RWPE2 (cell line): ENCODE results near the gene FRAS1.
A peak's percentile ranks its signal among the peaks of the same experiment; 100 is the strongest.

Experiments
- ATAC-seq: fragments of 200-7000 bp; cut with Tn5 transposase; 3 replicates; pipeline ENCODE4 v1.9.1; 2021; ENCODE audit warnings: low read depth
- DNase-seq: peaks from one replicate; pipeline ENCODE4 v3.0.0-alpha.2; 2020; ENCODE audit warnings: low spot score
- H3K27ac ChIP-seq: fragments of 450-650 bp; 2 replicates; pipeline ENCODE4 v1.5.1; 2017; ENCODE audit warnings: mild to moderate bottlenecking; ENCODE audit not compliant: poor library complexity, severe bottlenecking
- H3K27me3 ChIP-seq: fragments of 250-450 bp; sonication (Bioruptor Pico); 2 replicates; pipeline ENCODE4 v1.5.1; 2021; ENCODE audit warnings: mild to moderate bottlenecking, moderate library complexity; ENCODE audit not compliant: insufficient read depth, poor library complexity, severe bottlenecking
- H3K36me3 ChIP-seq: fragments of 250-450 bp; sonication (Bioruptor Pico); 2 replicates; pipeline ENCODE4 v1.5.1; 2020; ENCODE audit warnings: low read depth, mild to moderate bottlenecking, moderate library complexity
- H3K4me1 ChIP-seq: fragments of 250-450 bp; sonication (Bioruptor Pico); 2 replicates; pipeline ENCODE4 v1.5.1; 2021; ENCODE audit warnings: mild to moderate bottlenecking, moderate library complexity; ENCODE audit not compliant: insufficient read depth, poor library complexity, severe bottlenecking
- H3K4me3 ChIP-seq: fragments of 250-450 bp; sonication (Bioruptor Pico); 2 replicates; pipeline ENCODE4 v1.5.1; 2021; ENCODE audit warnings: mild to moderate bottlenecking, moderate library complexity; ENCODE audit not compliant: severe bottlenecking
- H3K9me3 ChIP-seq: fragments of 250-450 bp; sonication (Bioruptor Pico); 2 replicates; pipeline ENCODE4 v1.5.1; 2021; ENCODE audit warnings: mild to moderate bottlenecking, moderate library complexity; ENCODE audit not compliant: severe bottlenecking
- TF ChIP-seq, protein P1 (sequence below): fragments of 450-650 bp; IDR thresholded peaks from one replicate; pipeline ENCODE4 v1.5.1; 2017; ENCODE audit warnings: mild to moderate bottlenecking, moderate library complexity; ENCODE audit not compliant: poor library complexity, severe bottlenecking

The FRAS1 gene

DNA sequence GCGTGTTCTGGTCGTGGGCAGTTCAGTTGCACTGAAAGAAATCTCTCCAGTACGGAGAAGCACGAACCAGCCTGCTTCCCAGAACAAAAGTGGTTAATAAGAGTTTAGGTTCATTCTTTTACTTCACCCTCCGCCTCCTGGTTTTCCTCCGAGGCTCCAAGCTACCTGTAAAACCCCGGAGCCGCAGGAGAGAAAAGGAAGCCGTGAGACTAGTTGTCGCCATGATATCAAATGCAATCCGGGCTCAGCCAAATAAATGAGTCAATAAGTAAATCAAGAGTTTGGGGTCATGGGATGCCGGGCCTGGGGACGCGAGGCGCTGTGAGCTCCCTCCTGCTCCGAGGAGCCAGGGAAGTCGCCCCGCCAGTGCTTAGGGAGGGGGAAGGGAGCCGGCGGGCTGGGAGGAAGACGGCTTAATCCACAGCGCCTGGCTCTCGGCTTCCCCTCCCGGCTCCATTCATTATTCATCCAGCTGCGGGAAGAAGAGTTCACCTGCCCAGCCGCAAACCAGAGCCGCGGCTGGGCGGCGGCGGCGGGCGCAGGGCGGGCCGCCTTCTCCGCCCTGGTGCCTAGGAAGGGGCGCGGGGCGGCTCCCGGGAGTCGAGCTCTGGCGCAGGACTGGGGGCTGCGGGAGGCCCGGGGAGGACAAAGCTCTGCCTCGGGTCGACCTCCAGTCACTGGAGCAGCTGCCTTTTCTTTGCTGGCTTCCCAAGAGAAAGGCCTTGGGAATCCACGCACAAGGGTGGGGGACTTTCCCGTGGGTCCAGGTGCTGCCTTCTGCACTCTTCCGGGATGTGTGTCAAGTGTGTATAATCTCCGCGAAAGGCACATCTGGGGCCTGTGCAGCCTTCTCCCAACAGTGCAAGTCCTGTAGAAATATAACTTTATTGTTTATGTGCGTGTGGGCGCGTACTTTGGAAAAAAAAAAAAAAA, 1.7 kb downstream of the FRAS1 start:
- Histone ChIP-seq H3K9me3 (no peaks in the 10 kb centered on the region), H3K4me1 (peaks cover 9% of the 10 kb centered on the region), H3K27me3 (no peaks in the 10 kb centered on the region), H3K27ac (no peak overlapping the region), H3K4me3 (peak overlapping the region; percentile 43), H3K36me3 (no peaks in the 10 kb centered on the region)
- TF ChIP-seq, protein P1, sequence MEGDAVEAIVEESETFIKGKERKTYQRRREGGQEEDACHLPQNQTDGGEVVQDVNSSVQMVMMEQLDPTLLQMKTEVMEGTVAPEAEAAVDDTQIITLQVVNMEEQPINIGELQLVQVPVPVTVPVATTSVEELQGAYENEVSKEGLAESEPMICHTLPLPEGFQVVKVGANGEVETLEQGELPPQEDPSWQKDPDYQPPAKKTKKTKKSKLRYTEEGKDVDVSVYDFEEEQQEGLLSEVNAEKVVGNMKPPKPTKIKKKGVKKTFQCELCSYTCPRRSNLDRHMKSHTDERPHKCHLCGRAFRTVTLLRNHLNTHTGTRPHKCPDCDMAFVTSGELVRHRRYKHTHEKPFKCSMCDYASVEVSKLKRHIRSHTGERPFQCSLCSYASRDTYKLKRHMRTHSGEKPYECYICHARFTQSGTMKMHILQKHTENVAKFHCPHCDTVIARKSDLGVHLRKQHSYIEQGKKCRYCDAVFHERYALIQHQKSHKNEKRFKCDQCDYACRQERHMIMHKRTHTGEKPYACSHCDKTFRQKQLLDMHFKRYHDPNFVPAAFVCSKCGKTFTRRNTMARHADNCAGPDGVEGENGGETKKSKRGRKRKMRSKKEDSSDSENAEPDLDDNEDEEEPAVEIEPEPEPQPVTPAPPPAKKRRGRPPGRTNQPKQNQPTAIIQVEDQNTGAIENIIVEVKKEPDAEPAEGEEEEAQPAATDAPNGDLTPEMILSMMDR: no peak
- DNase-seq (no peak), ATAC-seq (peak; percentile 40)

DNA sequence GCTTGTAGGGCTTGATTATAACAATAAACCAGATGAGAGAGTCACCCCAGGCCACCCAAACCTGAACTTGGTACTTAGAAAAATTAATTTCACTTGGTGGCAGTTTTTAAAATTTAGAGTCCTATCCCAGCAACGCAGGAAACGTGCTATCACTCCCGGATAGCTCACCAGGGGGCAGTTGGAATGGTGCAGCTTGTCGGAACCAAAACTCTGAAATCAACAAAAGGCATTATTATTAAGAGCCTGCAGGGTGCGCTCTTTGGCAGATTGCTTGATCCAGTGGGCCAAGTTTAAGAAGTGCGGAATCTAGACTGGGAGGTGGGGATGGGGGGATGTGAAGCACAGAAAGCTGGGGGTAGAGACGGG, 2.4 kb downstream of the FRAS1 start:
- Histone ChIP-seq H3K4me3 (peak overlapping the region; percentile 43), H3K9me3 (no peaks in the 10 kb centered on the region), H3K36me3 (no peaks in the 10 kb centered on the region), H3K4me1 (peaks cover 9% of the 10 kb centered on the region), H3K27ac (no peak overlapping the region), H3K27me3 (no peaks in the 10 kb centered on the region)
- ATAC-seq: no peak
- no peak for DNase-seq
- TF ChIP-seq, protein P1: peak; percentile 42

DNA sequence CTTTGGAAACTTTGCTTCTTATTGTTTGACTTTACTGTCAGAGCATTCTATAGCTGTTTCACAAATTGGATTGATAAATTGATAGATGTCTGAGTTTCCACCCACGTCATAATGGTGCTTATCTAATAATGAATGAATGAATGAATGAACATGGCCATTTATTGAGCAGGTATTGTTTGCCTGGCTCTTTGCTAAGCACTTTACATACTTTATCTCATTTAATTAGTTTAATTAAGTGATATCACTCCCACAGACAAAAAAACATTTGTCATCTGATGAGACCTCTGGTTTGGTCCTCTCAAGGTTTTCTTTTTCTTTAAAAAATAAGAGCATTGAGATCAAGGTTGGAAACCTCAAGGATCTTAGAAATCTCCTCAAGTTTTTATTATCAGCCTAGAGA, 2.8 kb downstream of the FRAS1 start:
- no peaks in the 10 kb centered on the region for H3K9me3 ChIP-seq
- H3K36me3 ChIP-seq: no peaks in the 10 kb centered on the region
- no peak overlapping the region for H3K27ac ChIP-seq
- no peak overlapping the region for H3K4me3 ChIP-seq
- no peak for ATAC-seq
- DNase-seq: no peak
- H3K4me1 ChIP-seq: peaks cover 9% of the 10 kb centered on the region
- TF ChIP-seq, protein P1: peak; percentile 32
- H3K27me3 ChIP-seq: no peaks in the 10 kb centered on the region

- no peaks in the 10 kb centered on the region for H3K9me3 ChIP-seq
- H3K4me1 ChIP-seq: peaks cover 9% of the 10 kb centered on the region
- no peak overlapping the region for H3K27ac ChIP-seq
- H3K27me3 ChIP-seq: no peaks in the 10 kb centered on the region
- H3K4me3 ChIP-seq: no peak overlapping the region
- no peak for ATAC-seq
- H3K36me3 ChIP-seq: no peaks in the 10 kb centered on the region
- TF ChIP-seq, protein P1: no peak
- DNase-seq: no peak
Measured at GRCh38 chr4:78061939-78062570, 4.9 kb downstream of the FRAS1 start.
